Astrocyte (in vitro differentiated cells and primary cell): ENCODE data around the gene MARCHF4. TPM values are rescaled to one million over a fixed set of nuclear protein-coding genes. Genes with fewer than 3 reads are reported as not detected.

Source experiments
- total RNA-seq: library from RNA; stranded (reverse); gene quantifications from 2 replicates; pipeline ENCODE4 v1.2.1, GENCODE V29; 2021

The MARCHF4 gene
- total RNA-seq, 1 donor from 2014 or later, result 42.8 TPM

Other genes with a start within 250 kb of the MARCHF4 start
- gene SMARCAL1, start 40.0 kb upstream of the MARCHF4 start, total RNA-seq, result 35.2 and 37.6 TPM in 2 replicates
- 2,566 and 2,632 TPM in 2 replicates for gene RPL37A, start 126.4 kb upstream of the MARCHF4 start, total RNA-seq